Pancreas (tissue), 10 donors: ENCODE results near the gene CEP78. TPM values are rescaled to one million over a fixed set of nuclear protein-coding genes. Genes with fewer than 3 reads are reported as not detected.

ENCODE experiments used
- ATAC-seq, 4 donors: fragments of 200-7000 bp; cut with Tn5 transposase; one replicate each; pipeline versions ENCODE4 v1.8.0 to v1.9.1; 2020; ENCODE audit warnings: mild to moderate bottlenecking in 4 of 4, moderate library complexity in 4 of 4
- DNase-seq, 6 donors: peaks; one replicate each; pipeline ENCODE4 v3.0.0-alpha.2; 2020
- FAIRE-seq: peaks from 2 replicates; lab custom pipeline; 2012; peaks lifted over from hg19 to GRCh38; lab: Jason Lieb, UNC
- H3K27ac ChIP-seq, 4 donors: fragments of 200-600 bp; sonication (generic); 1 replicate in 3 of 4; 2 replicates in 1 of 4; pipeline versions ENCODE4 v1.5.0 to v1.8.0; 2020
- H3K27me3 ChIP-seq, 4 donors: fragments of 200-600 bp; one replicate each; pipeline ENCODE4 v1.8.0; 2021
- H3K36me3 ChIP-seq, 3 donors: fragments of 200-600 bp; sonication (generic) in 1 of 3; one replicate each; pipeline versions ENCODE4 v1.5.0 to v1.8.0; 2020 to 2021
- H3K4me1 ChIP-seq, 3 donors: fragments of 200-600 bp; one replicate each; pipeline ENCODE4 v1.8.0; 2021
- H3K4me3 ChIP-seq, 4 donors: fragments of 200-600 bp; sonication (generic) in 2 of 4; one replicate each; pipeline versions ENCODE4 v1.5.0 to v1.8.0; 2020 to 2021
- H3K9me3 ChIP-seq, 4 donors: fragments of 200-600 bp; one replicate each; pipeline ENCODE4 v1.8.0; 2021
- WGBS, 2 donors: extraction: QIAGEN DNeasy Blood & Tissue Kit; methylation state at CpG; one replicate each; pipeline ENCODE4 v1.1.7; 2013; 5-methylcytosine and 5-hydroxymethylcytosine counted together
- intact Hi-C, 3 donors: fragments of 100-400 bp; cut with DNase I; formaldehyde crosslinking; loops; one replicate each; pipeline versions ENCODE4 v1.11.1 to v1.14.2; 2022
- polyA plus RNA-seq, 2 donors: library from polyadenylated mRNA; stranded (reverse); fragments of 200-250 nt; gene quantifications; one replicate each; pipeline ENCODE4 v1.2.3, GENCODE V29; 2013
- total RNA-seq, 6 donors: library from RNA; stranded (reverse); fragmentation: NEBNext Ultra II Directional in 4 of 6; extraction: Animal tissue kit (Norgen Biotek cat#: 25700) in 4 of 6; gene quantifications; one replicate each; pipeline versions ENCODE4 v1.2.1 to v1.2.4, GENCODE V29; 2021 to 2023
- TF ChIP-seq, protein P1 (sequence below), 4 donors: fragments of 200-600 bp; sonication (generic) in 3 of 4; IDR thresholded peaks; one replicate each; pipeline versions ENCODE4 v1.5.0 to v1.8.0; 2021; ENCODE audit warnings: antibody characterized with exemption in 4 of 4
- donor health status: healthy with polysubstance abuse.
- donor health status: DM: no; HTN: no; CAD: no; lungs with moderate emphysema.
- donor health status: DM: no; HTN: no; CAD: no.
- donor health status: control.
- donor health status: control.
- donor health status: Bipolar disorder and iron deficiency.
- donor health status: DM: yes; HTN: yes; CAD: no.
- donor health status: DM: no; HTN: no; CAD: no.
- donor health status: DM: no; HTN: no; CAD: no.
- donor health status: DM: yes; HTN: yes; CAD: no.

The CEP78 gene
- total and polyA plus RNA-seq, 8 donors, result 3.3 to 6.5 (median 5.2) TPM

GRCh38 chr9:78298046-78298765 lies 62.3 kb downstream of the CEP78 start:
- intact Hi-C loops, result no loop called here
- Histone ChIP-seq H3K4me1 (peaks cover 16 to 31% (median 16%) of the 10 kb centered on the region in 3 donors), H3K27ac (peak overlapping the region in 3 of 4 donors; percentile 63 to 76 (median 67)), H3K4me3 (peak overlapping the region; percentile 58 to 83 (median 72)), H3K27me3 (no peaks in the 10 kb centered on the region), H3K9me3 (no peaks in the 10 kb centered on the region), H3K36me3 (no peaks in the 10 kb centered on the region)
- FAIRE-seq, result no peak
- TF ChIP-seq, protein P1, sequence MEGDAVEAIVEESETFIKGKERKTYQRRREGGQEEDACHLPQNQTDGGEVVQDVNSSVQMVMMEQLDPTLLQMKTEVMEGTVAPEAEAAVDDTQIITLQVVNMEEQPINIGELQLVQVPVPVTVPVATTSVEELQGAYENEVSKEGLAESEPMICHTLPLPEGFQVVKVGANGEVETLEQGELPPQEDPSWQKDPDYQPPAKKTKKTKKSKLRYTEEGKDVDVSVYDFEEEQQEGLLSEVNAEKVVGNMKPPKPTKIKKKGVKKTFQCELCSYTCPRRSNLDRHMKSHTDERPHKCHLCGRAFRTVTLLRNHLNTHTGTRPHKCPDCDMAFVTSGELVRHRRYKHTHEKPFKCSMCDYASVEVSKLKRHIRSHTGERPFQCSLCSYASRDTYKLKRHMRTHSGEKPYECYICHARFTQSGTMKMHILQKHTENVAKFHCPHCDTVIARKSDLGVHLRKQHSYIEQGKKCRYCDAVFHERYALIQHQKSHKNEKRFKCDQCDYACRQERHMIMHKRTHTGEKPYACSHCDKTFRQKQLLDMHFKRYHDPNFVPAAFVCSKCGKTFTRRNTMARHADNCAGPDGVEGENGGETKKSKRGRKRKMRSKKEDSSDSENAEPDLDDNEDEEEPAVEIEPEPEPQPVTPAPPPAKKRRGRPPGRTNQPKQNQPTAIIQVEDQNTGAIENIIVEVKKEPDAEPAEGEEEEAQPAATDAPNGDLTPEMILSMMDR (IDR thresholded peaks at IDR 0.05), result no peak
- DNase-seq, result peak in 1 of 6 donors; percentile 33
- WGBS, 2 donors, result 5 to 6% methylated on average over 15 to 16 of the region's 16 CpGs
- peak in 2 of 4 donors; percentile 1 to 6 for ATAC-seq

DNA sequence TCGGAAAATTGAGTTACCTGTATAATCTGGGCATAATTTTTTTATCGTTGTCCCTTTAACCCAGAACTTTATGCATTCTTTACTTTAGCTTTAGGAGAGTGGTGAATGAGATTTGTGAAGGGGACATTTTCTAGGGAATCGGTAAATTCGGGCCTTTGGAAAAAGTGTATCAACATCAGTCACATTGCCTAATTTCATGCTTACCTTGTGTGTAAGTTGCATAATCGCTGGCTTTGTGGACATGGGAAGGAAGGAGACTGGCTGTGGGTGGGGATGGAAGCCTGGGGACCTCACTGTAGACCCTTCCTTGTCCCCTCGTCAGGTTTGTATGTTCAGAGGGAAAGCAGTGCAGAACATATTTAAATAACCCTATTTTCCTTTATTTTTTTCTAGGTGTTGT lies 64.3 kb downstream of the CEP78 start:
- no peak for ATAC-seq
- Histone ChIP-seq H3K4me3 (no peak overlapping the region), H3K27me3 (no peaks in the 10 kb centered on the region), H3K9me3 (no peaks in the 10 kb centered on the region), H3K36me3 (no peaks in the 10 kb centered on the region), H3K27ac (peak overlapping the region in 2 of 4 donors; percentile 54 to 76), H3K4me1 (peaks cover 23 to 38% (median 26%) of the 10 kb centered on the region in 3 donors)
- intact Hi-C loops, result no loop called here
- 41 to 48% methylated on average over 6 of the region's 6 CpGs for WGBS, 2 donors
- TF ChIP-seq, protein P1 (IDR thresholded peaks at IDR 0.05), result no peak
- no peak for DNase-seq
- FAIRE-seq, result no peak

- intact Hi-C loops, result no loop called here
- FAIRE-seq, result no peak
Measured at GRCh38 chr9:78301466-78301865, 65.6 kb downstream of the CEP78 start.

GRCh38 chr9:78303377-78304062 lies 67.6 kb downstream of the CEP78 start:
- DNase-seq, result peak in 4 of 6 donors; percentile 82 to 87 (median 84)
- Histone ChIP-seq H3K4me1 (peaks cover 26 to 34% (median 30%) of the 10 kb centered on the region in 3 donors), H3K27me3 (no peaks in the 10 kb centered on the region), H3K27ac (peak overlapping the region; percentile 35 to 75 (median 55)), H3K36me3 (no peaks in the 10 kb centered on the region), H3K4me3 (no peak overlapping the region), H3K9me3 (no peaks in the 10 kb centered on the region)
- TF ChIP-seq, protein P1 (IDR thresholded peaks at IDR 0.05), result no peak
- intact Hi-C loops, result no loop called here
- FAIRE-seq, result no peak
- peak; percentile 83 to 92 (median 88) for ATAC-seq
- 40 to 44% methylated on average over 3 of the region's 3 CpGs for WGBS, 2 donors

More at GRCh38 chr9:78301466-78301865, 65.6 kb downstream of the CEP78 start:
- H3K36me3 ChIP-seq, result no peaks in the 10 kb centered on the region
- WGBS, 2 donors, result 58 to 73% methylated on average over 2 of the region's 2 CpGs
- ATAC-seq (no peak), DNase-seq (no peak)
- peaks cover 26 to 34% (median 27%) of the 10 kb centered on the region in 3 donors for H3K4me1 ChIP-seq
- H3K9me3 ChIP-seq, result no peaks in the 10 kb centered on the region
- no peak overlapping the region for H3K4me3 ChIP-seq
- H3K27me3 ChIP-seq, result no peaks in the 10 kb centered on the region
- peak overlapping the region in 3 of 4 donors; percentile 16 to 75 (median 67) for H3K27ac ChIP-seq
- TF ChIP-seq, protein P1 (IDR thresholded peaks at IDR 0.05), result no peak
